GM20431 (cell line): ENCODE measurements around the gene PBX4.

Experiments used
- in situ Hi-C: fragments of 300-500 bp; cut with MseI, MboI; formaldehyde crosslinking; loops from one replicate; pipeline ENCODE4 v1.15.0; 2020; ENCODE audit warnings: low sequenced_read_pairs; ENCODE audit not compliant: unreplicated experiment

PBX4 gene

GRCh38 chr19:19650331-19650730 lies 31.8 kb upstream of the PBX4 start:
- in situ Hi-C loops = no loop called here

DNA sequence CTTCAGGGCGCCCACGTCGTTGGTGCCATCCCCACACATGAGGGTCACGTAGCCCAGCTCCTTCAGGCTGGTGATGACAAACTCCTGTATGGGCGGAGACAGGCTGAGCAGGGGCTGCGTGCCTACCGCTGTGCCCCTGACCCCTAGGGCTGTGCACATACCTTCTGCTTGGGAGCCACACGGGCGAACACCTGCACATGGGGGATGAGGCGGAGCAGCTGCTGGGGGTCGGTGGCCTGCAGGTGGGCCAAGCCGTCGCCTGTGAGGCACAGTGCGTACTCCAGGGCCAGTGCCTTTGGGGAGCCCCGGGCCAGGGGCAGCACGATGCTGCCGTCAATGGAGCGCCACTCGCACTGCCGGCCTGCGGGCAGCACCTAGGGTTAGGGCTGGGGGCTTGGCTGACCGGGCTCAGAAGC lies 31.1 kb upstream of the PBX4 start:
- in situ Hi-C loops = loop anchor here (25.0 kb wide), 1 partner anchor 112 kb away; the partner anchor contains the start of genes CILP2 and YJEFN3

DNA sequence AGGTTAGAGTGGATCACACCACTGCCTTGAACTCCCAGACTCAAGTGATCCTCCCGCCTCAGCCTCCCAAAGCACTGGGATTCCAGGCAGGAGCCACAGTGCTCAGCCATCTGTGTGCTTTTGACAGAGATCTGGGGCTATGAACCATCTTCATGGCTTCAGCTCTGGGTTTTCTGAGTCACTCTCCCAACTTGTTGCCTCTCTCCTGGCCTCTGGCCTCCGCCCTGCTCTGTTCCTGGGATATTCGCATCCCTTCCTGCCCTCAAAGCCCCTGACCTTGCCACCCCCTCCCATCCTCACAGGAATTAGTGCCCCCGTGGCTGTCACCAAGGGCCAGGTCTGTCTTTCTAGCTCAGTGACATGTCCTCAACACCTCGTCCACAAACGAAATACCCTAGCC lies 30.7 kb upstream of the PBX4 start:
- in situ Hi-C loops = loop anchor here (25.0 kb wide), 1 partner anchor 112 kb away; the partner anchor contains the start of genes CILP2 and YJEFN3

DNA sequence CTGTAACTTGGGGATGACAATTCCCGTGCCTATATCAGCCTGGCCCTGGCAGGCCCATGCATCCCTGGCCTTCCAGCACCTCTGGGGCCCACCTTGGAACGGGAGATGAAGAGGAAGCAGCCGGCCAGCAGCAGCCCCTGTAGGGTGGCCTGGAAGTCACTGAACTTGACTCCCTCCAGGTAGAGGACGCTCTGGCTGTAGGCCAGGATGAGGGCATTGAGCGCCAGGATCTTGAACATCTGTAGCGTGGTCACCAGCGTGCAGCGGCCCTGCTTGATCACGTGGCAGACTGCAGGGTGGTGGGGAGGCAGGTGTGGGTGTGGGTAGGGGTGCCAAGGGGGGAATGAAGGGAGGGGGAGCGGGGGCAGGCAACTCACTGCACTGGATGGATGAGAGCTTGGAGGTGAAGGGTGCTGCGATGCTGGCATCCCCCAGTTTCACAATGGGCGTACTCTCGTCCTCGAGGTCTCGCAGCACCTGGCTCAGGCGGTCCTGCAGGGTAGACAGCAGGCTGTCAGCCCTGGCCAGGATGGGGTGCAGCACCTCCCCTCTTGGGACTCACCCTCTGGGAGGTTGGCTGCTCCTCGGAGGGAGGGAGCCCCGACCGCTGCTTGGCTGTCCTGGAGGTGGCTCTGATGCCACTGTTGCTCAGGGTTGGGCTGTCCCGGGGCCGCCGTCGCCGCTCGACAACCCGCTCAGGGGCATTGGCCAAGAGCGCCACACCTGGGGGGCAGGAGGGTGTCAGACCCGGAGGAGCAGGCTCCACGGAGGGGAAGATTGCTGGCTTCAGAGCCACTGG lies 28.7 kb upstream of the PBX4 start:
- in situ Hi-C loops = loop anchor here (25.0 kb wide), 1 partner anchor 110 kb away; the partner anchor contains the start of genes CILP2 and YJEFN3

GRCh38 chr19:19645233-19645870 lies 26.9 kb upstream of the PBX4 start:
- in situ Hi-C loops = loop anchor here (25.0 kb wide), 1 partner anchor 108 kb away; the partner anchor contains the start of genes CILP2 and YJEFN3

DNA sequence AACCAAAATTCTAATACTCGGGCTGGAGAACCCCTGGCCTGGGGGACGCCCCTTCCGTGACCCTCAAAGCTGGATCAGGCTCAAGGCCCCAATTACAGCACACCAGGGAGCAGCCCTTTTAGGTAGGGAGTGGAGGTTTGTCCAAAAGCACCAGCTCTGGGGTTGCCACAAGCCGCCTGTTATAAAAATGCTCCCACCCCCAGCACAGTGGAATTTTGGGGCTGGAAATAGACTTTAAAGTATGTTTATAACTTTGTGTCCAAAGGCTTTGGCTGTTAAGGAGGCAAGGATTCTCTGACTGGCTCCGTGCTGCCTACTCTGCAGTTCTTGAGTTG lies 25.5 kb upstream of the PBX4 start:
- in situ Hi-C loops = loop anchor here (25.0 kb wide), 1 partner anchor 107 kb away; the partner anchor contains the start of genes CILP2 and YJEFN3

DNA sequence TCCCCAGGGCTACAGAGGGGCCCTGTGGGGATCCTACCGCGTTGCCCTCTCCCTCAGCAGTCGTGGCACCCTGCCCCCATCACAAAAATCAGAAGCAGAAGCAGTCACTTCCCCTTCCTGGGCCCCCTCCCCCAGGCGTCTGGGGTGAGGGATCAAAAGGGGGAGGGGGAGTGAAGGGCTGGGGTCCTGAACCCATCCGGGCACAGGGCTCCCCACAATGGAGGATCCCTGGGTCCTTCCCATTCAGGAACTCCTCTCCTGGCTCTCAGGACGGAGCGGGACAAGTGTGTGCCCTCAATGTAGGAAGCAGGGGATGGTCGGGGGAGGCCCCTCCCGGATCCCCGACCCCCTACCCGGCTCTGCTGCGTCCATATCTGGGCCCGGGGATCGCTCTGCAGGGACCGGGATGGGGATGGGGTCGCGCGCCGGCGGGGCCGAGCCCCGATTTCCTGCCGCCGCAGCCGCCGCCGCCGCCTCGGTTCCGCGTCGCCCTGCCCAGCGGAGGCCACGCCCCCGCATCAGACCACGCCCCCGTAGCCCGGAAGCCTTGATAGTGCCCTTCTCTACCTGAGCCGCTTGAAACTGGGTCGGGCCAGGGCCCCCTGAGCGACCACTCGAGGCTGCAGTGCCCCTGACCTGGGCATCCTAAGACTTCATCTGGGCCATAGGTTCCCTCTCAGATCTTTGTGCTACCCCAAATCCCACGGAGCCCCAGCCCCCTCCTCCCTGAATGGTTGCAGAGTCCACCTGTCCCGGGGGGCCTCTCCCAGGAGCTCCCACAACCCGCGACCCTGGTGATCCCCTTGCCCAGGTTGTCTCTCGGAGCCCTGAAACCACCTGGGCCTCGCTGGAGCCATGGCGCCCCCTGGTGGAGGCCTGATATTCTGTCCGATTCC lies 24.9 kb upstream of the PBX4 start, which contains the start of gene GMIP:
TSS of gene GMIP (minus strand) at position 500 of the 896 bp plus-strand sequence. CDS start at position 372, 128 bp downstream.
- in situ Hi-C loops = loop anchor here (25.0 kb wide), 1 partner anchor 106 kb away; the partner anchor contains the start of genes CILP2 and YJEFN3

GRCh38 chr19:19642506-19643157 lies 24.1 kb upstream of the PBX4 start:
- in situ Hi-C loops = loop anchor here (25.0 kb wide), 1 partner anchor 105 kb away; the partner anchor contains the start of genes CILP2 and YJEFN3

GRCh38 chr19:19637523-19638251 lies 19.2 kb upstream of the PBX4 start:
- in situ Hi-C loops = loop anchor here (25.0 kb wide), 1 partner anchor 100 kb away; the partner anchor contains the start of genes CILP2 and YJEFN3

DNA sequence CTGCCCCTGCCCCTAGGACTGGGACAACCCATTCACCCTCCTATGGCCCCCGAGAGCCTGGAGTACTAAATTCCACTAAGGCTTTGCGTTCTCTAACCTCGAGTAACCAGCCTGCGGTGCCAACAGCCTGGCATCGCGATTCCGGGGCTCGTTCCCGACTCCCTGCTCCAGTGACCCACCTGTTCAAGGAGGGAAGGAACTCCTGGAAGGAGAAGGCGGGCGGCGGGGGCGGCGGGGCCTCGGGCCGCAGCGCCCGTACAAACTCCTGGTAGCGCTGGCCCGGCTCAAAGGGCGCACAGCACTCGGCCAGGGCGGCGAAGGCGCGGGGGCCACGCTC lies 18.7 kb upstream of the PBX4 start:
- in situ Hi-C loops = loop anchor here (25.0 kb wide), 1 partner anchor 100 kb away; the partner anchor contains the start of genes CILP2 and YJEFN3

DNA sequence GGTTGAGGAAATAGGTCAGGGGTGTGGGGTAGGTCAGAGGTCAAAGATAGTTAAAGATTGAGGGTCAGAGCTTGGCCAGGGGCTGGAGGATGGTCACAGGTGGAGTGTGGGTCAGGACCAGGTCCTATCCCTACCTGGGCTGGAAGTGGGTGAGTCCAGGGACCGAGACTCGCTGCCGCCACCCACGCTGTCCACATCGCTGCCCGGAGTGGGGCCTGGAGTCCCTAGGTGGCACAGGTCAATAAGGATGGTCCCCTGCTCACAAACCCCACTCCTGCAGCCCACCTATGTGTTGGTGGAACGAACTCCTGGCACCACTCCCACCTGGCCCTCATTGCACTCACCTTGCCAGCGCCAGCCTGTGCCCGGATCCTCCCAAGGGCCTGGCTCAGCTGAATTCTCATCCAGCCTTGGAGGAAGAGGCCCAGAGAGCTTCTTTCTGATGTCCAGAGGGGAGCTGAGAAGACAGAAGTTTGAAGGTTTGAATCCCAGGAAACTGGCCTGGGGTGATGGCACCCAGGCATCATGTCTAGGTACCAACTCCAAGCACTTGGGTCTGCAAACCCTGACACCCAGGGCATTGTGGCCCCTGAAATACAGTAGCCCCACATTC lies 18.2 kb upstream of the PBX4 start:
- in situ Hi-C loops = loop anchor here (25.0 kb wide), 1 partner anchor 99 kb away; the partner anchor contains the start of genes CILP2 and YJEFN3

DNA sequence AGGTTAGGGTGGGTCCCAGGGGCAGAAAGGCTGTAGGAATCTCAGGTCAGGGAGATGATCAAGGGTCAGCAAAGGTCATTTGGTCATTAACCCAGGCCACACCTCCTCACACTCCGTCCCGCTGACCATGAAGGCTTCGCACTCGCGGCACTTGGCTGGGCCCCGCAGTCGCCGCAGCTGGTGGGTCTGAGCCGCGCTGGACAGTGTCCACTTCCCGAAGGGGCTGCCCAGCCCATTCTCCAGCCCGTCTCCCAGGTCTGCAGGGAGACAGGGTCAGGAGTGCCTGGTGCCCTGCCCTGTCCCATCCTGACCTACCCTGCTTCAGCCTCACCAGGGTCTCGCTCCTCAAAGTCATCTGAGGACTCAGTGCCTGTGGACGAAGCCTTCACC lies 16.8 kb upstream of the PBX4 start:
- in situ Hi-C loops = loop anchor here (25.0 kb wide), 1 partner anchor 98 kb away; the partner anchor contains the start of genes CILP2 and YJEFN3

- in situ Hi-C loops = loop anchor here (25.0 kb wide), 1 partner anchor 97 kb away; the partner anchor contains the start of genes CILP2 and YJEFN3
Measured at GRCh38 chr19:19634516-19635312, 16.2 kb upstream of the PBX4 start.

DNA sequence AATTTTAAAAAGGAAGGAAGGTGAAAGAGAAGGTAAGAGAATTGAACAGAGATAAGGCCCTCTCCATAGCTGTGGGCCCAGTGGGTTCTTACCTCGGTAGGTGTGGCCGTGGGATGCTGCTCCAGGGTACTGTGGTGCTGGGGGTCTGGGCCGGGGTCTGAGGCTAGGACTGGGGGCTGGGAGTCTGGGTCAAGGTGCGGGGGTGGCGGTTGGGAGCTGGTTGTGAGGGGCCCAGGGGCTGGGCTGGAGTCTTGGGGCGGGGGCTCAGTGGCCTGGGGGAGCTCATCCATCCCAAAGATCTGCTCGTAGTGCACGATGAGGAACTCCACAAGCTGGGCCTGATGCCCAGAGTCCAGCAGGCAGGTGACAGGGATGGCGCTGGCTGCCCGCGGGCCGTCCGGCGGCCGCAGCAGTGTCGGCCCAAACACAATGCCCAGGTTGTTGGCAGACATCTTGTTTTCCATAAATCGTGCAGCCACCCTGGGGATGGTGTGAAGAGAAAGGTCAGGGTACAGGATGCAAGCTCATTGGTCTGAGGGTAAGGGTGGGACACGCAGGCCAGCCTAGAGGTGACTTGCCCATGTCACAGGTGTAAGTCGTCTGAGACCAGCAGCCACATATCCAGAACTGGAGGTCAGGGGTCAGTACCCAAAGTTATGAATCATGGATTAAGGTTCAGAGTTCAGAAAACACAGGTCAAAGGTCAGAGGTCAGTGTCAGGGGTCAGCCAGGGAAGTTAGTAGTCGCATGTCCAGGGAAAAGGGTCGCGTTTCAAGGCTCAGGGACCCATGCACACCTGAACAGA lies 15.4 kb upstream of the PBX4 start:
- in situ Hi-C loops = loop anchor here (25.0 kb wide), 1 partner anchor 97 kb away; the partner anchor contains the start of genes CILP2 and YJEFN3

GRCh38 chr19:19632661-19633060 lies 14.2 kb upstream of the PBX4 start:
- in situ Hi-C loops = loop anchor here (25.0 kb wide), 1 partner anchor 95 kb away; the partner anchor contains the start of genes CILP2 and YJEFN3

- in situ Hi-C loops = loop anchor here (25.0 kb wide), 1 partner anchor 94 kb away; the partner anchor contains the start of genes CILP2 and YJEFN3
Measured at GRCh38 chr19:19631346-19631745, 12.9 kb upstream of the PBX4 start.
